Right lung (tissue), 5 donors: Measurements from ENCODE around the gene SDR42E2. TPM values are rescaled to one million over a fixed set of nuclear protein-coding genes. Genes with fewer than 3 reads are reported as not detected.
"Not testable (repeated sequence)": the region's sequence is repeated elsewhere in the genome, so short reads cannot be mapped to it uniquely, and the experiment has no call there.

Experiments used
- DNase-seq, 2 donors: peaks; one replicate each; pipeline ENCODE4 v3.0.0-alpha.2; 2013
- polyA plus RNA-seq, 5 donors: library from polyadenylated mRNA; unstranded; fragments of 120-200 nt; gene quantifications; one replicate each; pipeline versions ENCODE4 v1.2.1 to v1.2.3, GENCODE V29; 2013; ENCODE audit warnings: inconsistent platforms in 1 of 5, low replicate concordance in 1 of 5; ENCODE audit not compliant: insufficient read length in 5 of 5, insufficient read depth in 1 of 5

SDR42E2 gene
- polyA plus RNA-seq, 5 donors = 0.07 to 0.36 (median 0.14) TPM

DNA sequence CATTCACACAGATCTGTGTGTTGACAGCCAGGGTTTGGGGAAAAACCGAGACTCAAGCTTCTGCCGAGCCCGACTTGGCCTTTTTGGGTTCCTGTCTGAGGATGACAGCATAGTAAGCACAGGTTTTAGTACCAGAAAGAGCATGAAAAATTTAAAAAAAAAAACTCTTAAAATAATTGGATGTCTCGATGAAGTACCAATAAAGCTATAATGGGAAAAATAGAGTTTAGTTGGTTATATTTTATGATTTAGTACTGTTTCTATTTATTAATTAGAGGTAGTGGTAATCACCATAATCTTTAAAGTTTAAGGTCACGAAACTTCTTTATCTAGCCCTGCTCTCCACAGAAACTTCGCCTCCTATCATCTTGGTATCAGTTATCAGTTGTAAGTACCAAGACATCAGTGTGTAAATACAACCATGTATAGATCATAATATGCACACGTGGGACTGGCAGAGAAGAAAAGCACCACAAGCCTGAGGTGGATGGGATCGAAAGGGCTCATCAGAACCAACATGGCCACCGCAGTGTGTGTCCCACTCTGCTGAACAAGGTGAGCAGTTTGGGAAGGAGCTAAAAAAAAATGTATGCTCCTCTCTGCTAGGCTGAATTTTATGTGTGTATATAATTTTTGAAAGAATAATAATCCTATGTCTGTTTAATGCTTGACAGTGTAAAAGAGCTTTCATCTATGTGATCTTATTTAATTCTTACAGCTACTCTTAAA, 29.4 kb downstream of the SDR42E2 start:
- peak in 1 of 2 donors; percentile 48 for DNase-seq

GRCh38 chr16:22192261-22193062, 30.2 kb downstream of the SDR42E2 start:
- peak; percentile 76 to 84 for DNase-seq

GRCh38 chr16:22193063-22193411, 30.7 kb downstream of the SDR42E2 start:
- no peak for DNase-seq

DNA sequence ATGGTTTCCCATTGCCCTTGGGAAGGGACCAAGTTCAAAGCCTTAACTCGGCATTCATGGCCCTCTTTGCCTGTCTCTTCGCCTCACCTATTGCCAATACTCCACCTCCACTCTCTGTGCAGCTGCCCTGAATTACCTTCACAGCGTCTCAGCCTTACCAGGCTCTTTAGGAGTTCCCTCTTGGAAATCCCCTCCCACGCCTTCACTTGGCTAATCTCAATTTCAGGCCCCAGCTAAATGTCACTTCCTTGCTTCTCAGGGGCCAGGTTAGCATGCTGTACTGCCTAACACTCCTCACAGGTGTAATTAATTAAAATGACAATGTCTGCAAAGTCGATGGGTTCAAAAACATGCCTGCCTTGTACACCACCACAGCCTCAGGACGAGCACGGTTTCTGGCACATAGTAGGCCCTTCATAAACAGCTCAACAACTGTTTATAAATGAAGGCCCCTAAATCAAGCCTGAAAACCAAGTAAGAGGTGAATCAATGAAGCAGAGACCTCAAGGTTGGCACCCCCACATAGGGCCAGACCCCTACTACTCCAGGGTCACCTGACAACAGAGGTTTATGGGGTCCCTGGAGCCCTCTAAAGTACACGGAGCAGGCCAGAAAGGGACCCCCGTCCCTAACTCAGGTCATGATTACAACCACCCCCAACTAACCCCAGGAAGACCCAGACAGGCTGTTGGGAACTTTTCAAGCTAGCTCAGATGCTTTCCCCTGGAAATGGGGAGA, 32.6 kb downstream of the SDR42E2 start:
- no peak for DNase-seq

- DNase-seq = no peak
Measured at GRCh38 chr16:22195445-22195694, 33.1 kb downstream of the SDR42E2 start.

GRCh38 chr16:22195695-22196558, 33.6 kb downstream of the SDR42E2 start:
- DNase-seq = peak; percentile 91 to 96

- not testable (repeated sequence) for DNase-seq
Measured at GRCh38 chr16:22196559-22197168, 34.4 kb downstream of the SDR42E2 start.

GRCh38 chr16:22198547-22199293, 36.4 kb downstream of the SDR42E2 start:
- no peak for DNase-seq

DNA sequence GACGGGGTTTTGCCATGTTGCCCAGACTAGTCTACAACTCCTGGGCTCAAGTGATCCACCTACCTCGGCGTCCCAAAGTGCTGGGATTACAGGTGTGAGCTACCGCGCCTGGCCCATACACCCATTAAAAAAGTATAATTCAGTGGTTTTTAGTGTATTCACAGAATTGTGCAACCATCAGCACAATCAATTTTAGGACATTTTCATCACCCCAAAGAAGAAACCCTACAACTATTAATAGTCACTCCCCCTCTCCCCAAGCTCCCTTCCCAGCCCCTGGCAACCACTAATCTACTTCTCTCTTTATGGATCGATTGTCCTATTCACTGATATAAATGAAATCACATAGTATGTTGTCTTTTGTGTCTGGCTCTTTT, 39.9 kb downstream of the SDR42E2 start:
- DNase-seq = no peak

- no peak for DNase-seq
Measured at GRCh38 chr16:22203091-22203490, 40.8 kb downstream of the SDR42E2 start.

- DNase-seq = no peak
Measured at GRCh38 chr16:22204091-22204655, 41.9 kb downstream of the SDR42E2 start.

- DNase-seq = no peak
Measured at GRCh38 chr16:22205577-22206012, 43.3 kb downstream of the SDR42E2 start.

DNA sequence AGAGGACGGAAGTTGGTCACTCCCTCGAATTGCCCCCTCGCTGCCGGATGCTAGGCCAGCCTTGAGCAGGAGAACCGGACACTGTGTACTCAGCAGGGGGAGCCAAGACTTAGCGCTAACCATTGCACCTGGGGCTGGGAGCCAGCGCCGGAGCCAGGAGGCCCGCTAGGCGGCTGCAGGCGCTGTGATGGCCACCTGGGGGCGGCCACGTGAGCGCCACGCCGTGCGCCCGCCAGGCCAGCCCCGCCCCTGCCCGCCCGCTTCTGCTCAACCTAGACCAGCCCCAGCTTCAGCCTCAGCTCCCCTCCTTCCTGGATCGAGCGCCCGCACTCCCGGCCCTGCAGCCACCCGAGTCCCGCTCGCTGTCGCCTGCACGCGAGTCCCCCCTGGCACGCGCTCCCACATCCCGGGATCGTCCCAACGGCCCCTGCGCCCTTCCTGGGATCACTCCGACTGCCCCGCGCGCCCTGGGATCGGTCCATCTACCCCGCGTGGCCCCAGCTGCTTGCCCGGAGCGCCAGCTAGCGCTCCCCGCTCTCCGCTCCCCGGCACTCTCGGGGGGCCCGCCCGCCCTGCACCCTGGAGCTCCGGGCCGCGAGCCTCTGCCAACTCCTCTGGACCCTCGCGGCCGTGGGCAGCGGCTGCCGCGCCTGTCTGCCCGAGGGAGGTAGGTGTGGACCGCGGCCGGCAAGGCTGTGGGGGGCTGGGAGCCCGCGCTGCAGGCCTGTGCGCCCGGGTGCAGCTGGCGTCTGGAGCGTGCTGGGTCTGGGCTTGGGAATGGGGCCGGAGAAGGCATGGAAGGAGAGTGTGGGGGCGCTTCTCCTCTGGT, 43.9 kb downstream of the SDR42E2 start, which contains the start of gene EEF2K:
EEF2K (plus strand) TSS at position 266 of the 829 bp plus-strand sequence. CDS start 19,452 bp downstream, outside the sequence.
- peak; percentile 92 for DNase-seq

- peak; percentile 60 to 64 for DNase-seq
Measured at GRCh38 chr16:22206842-22207714, 44.8 kb downstream of the SDR42E2 start.

- DNase-seq = no peak
Measured at GRCh38 chr16:22207715-22208360, 45.5 kb downstream of the SDR42E2 start.

DNA sequence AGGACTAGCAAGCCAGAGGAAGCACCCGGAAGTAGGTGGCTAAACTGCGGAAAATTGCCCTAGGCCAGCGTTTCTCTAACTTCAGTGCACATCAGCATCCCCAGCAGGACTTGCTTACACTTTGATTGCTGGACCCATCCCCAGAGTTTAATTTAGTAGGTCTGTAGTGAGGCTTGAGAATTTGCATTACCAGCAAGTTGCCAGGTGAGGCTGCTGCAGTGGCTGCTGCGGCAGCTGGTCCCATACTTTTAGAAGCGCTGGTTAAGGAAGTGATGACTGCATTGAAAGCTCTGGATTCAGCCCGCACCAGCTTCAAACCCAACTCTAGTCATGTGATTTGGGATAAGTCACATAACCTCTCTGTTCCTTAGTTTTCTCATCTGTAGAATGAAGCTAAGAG, 48.0 kb downstream of the SDR42E2 start:
- DNase-seq = no peak

GRCh38 chr16:22210854-22211253, 48.5 kb downstream of the SDR42E2 start:
- no peak for DNase-seq

DNA sequence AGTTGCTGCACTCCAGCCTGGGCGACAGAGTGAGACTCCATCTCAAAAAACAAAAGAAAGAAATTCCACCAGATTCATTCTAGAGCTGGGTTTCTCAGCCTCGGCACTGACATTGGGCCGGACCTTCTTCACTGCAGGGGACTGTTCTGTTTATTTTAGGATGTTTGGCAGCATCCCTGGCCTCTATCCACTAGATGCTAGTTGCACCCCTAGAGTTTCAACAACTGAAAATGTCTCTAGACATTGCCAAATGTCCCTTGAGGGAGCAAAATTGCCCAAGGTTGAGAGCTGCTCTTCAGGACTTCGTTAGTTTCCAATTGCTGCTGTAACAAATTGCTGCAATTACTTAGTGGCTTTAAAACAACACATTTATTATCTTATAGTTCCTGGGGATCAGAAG, 50.9 kb downstream of the SDR42E2 start:
- DNase-seq = no peak
